CD4-positive, alpha-beta T cell treated with Interleukin-6 for 4 hours (primary cell): ENCODE measurements around the gene DBNDD2.
A peak's percentile ranks its signal among the peaks of the same experiment; 100 is the strongest.

Experiments used
- DNase-seq: peaks from one replicate; pipeline ENCODE4 v3.0.0-alpha.2; 2020; ENCODE audit warnings: mixed read lengths

The DBNDD2 gene

GRCh38 chr20:45387274-45387673, 20.8 kb upstream of the DBNDD2 start:
- DNase-seq, result no peak

GRCh38 chr20:45390931-45391330, 17.2 kb upstream of the DBNDD2 start:
- DNase-seq, result no peak

- DNase-seq, result no peak
Measured at GRCh38 chr20:45391559-45391958, 16.5 kb upstream of the DBNDD2 start.

- no peak for DNase-seq
Measured at GRCh38 chr20:45392733-45393132, 15.4 kb upstream of the DBNDD2 start.

- no peak for DNase-seq
Measured at GRCh38 chr20:45394221-45395113, 13.6 kb upstream of the DBNDD2 start.

GRCh38 chr20:45395114-45395415, 13.0 kb upstream of the DBNDD2 start:
- DNase-seq, result no peak

- no peak for DNase-seq
Measured at GRCh38 chr20:45399018-45399417, 9.1 kb upstream of the DBNDD2 start.

- DNase-seq, result no peak
Measured at GRCh38 chr20:45400346-45401031, 7.6 kb upstream of the DBNDD2 start.

GRCh38 chr20:45402946-45403345, 5.1 kb upstream of the DBNDD2 start:
- DNase-seq, result no peak

- no peak for DNase-seq
Measured at GRCh38 chr20:45404438-45404837, 3.7 kb upstream of the DBNDD2 start.

GRCh38 chr20:45405571-45406259, 2.4 kb upstream of the DBNDD2 start:
- no peak for DNase-seq

GRCh38 chr20:45406260-45407066, 1.6 kb upstream of the DBNDD2 start:
- DNase-seq, result peak; percentile 66

GRCh38 chr20:45407067-45407745, 883 bp upstream of the DBNDD2 start:
- peak; percentile 6 for DNase-seq

- peak; percentile 10 for DNase-seq
Measured at GRCh38 chr20:45408646-45409213, 641 bp downstream of the DBNDD2 start.

GRCh38 chr20:45409521-45410272, 1.6 kb downstream of the DBNDD2 start:
- DNase-seq, result no peak

- no peak for DNase-seq
Measured at GRCh38 chr20:45410887-45411286, 2.8 kb downstream of the DBNDD2 start.

GRCh38 chr20:45412653-45413052, 4.6 kb downstream of the DBNDD2 start:
- DNase-seq, result no peak

GRCh38 chr20:45413479-45413878, 5.4 kb downstream of the DBNDD2 start:
- DNase-seq, result no peak

- DNase-seq, result peak; percentile 89
Measured at GRCh38 chr20:45415822-45416637, 7.9 kb downstream of the DBNDD2 start, which contains the start of gene PIGT. Gene PIGT, plus strand, starts transcription at chr20:45416141. Its CDS starts 16 bp downstream, at chr20:45416157.

GRCh38 chr20:45416917-45417316, 8.8 kb downstream of the DBNDD2 start:
- DNase-seq, result no peak
